ENCODE data around the gene GPX4. TPM values are rescaled to one million over a fixed set of nuclear protein-coding genes. Genes with fewer than 3 reads are reported as not detected.
A peak's percentile ranks its signal among the peaks of the same experiment; 100 is the strongest.

GPX4 gene, protein sequence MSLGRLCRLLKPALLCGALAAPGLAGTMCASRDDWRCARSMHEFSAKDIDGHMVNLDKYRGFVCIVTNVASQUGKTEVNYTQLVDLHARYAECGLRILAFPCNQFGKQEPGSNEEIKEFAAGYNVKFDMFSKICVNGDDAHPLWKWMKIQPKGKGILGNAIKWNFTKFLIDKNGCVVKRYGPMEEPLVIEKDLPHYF
- polyA plus RNA-seq (ENCODE audit: insufficient read length) = 152 TPM

DNA sequence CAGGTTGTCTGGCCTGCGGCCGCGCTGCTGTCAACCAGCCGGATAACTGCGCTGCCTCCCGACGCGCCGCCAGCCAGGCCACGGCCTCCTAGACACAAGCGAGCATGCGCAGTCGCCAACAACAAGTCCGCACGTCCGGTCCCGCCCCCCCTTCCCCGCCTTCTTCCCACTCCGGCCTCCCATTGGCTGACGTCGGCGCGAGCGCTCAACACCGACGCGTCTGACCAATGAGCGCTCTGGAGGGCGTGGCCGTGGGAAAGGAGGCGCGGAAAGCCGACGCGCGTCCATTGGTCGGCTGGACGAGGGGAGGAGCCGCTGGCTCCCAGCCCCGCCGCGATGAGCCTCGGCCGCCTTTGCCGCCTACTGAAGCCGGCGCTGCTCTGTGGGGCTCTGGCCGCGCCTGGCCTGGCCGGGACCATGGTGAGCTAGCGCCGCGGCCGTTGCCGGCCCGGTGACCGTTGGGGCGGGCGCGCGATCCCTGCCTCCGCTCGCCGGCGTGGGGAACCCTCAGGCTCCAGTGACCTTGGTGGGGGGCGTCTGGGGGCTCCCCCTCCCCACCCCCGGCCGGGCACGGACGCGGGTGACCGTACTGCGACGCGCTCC lies at the start of gene GPX4:
Gene GPX4, plus strand, starts transcription at position 287 of the 603 bp plus-strand sequence. Its CDS starts 50 bp downstream, at position 337.
- peak; percentile 100 for DNase-seq

DNA sequence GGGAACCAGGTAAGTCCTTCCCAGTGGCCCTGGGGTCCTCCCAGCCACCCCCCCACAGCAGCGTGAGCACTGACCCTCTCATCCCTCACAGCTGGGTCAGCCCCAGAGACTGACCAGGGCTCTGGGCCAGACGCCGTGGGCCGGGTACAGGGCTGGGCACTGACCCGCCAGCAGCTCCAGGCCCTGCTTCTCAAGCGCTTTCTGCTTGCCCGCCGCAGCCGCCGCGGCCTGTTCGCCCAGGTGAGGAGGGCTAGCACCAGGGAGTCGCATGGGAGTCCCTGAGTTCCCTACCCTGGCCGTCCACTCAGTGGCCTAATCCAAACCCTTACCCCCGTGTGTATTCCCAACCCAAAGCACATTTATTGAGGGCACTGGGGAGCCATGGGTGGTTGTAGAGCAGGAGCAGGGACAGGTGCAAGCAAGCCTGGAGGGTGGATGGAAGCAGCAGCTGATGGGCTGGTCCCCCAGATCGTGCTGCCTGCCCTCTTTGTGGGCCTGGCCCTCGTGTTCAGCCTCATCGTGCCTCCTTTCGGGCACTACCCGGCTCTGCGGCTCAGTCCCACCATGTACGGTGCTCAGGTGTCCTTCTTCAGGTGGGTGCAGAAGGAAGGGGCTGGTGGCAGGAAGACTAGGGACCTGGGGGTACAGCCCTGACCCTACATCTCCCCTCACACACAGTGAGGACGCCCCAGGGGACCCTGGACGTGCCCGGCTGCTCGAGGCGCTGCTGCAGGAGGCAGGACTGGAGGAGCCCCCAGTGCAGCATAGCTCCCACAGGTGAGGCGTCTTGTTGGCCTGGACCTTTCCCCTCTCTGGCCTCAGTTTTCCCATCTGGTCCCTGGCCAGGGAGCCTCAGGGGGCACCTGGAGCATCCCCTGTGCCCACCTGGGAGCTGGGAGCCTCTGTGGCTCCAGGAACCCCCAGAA lies 49.4 kb upstream of the GPX4 start:
- no peak for DNase-seq

GRCh38 chr19:1055028-1055425 lies 48.8 kb upstream of the GPX4 start:
- DNase-seq = no peak

GRCh38 chr19:1055886-1056620 lies 47.7 kb upstream of the GPX4 start:
- DNase-seq = no peak

DNA sequence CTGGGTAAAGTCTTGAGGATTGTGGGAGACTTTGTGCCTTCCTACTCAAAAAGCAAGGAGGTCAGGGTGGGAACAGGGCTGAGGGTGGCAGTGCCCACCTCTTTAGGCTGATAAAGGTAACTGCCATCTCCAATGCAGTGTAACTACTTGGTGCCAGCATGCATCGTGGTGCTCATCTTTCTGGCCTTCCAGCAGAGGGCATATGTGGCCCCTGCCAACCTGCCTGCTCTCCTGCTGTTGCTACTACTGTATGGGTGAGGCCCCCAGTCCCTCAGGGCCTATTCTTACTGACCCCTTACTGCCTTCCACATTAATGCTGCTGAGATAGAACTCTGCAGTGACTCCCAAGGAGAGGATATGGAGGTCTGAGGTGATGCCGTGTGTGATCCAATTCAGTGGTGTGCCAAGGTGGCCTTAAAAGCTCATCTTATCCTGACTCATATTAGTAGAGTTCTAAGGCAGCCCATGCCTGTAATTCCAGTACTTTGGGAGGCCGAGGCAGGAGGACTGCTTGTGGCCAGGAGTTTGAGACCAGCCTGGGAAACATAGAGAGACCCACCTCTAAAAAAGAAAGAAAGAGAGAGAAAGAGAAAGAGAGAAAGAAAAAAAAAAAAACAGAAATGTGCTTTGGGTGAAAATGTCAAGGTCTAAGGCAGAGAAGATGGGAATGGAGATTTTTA lies 46.5 kb upstream of the GPX4 start:
- DNase-seq = no peak

DNA sequence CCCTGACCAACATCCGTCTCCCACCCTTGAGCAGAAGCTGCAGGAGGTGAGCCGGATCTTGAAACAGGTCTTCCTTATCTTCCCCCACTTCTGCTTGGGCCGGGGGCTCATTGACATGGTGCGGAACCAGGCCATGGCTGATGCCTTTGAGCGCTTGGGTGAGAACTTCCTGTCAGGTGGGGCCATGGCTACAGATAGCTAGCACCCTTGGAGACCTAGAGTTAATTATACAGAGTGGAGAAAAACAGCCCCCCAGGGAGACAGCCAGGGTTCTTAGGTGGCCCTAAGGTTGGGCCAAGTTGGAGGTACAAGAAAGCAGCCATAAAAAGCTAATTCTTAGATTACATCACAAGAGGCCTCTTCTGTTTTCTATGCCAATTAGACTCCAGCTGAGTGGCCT lies 45.7 kb upstream of the GPX4 start:
- DNase-seq = no peak

GRCh38 chr19:1060689-1061088 lies 43.1 kb upstream of the GPX4 start:
- no peak for DNase-seq

DNA sequence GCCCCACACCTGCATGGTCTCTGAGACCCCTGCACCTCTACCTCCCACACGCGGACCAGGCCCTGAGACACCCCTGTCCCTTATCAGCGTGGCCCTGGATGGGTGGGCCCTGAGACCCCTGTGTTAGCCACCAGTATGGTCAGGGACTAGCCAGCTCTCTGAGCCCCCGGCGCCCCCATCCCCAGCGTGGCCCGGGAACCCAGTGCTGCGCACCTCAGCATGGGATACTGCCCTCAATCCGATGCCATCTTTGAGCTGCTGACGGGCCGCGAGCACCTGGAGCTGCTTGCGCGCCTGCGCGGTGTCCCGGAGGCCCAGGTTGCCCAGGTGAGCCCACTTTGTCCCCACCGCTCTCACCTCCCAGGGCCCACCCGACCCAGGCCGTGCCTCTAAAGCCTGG lies 41.8 kb upstream of the GPX4 start:
- DNase-seq = no peak

DNA sequence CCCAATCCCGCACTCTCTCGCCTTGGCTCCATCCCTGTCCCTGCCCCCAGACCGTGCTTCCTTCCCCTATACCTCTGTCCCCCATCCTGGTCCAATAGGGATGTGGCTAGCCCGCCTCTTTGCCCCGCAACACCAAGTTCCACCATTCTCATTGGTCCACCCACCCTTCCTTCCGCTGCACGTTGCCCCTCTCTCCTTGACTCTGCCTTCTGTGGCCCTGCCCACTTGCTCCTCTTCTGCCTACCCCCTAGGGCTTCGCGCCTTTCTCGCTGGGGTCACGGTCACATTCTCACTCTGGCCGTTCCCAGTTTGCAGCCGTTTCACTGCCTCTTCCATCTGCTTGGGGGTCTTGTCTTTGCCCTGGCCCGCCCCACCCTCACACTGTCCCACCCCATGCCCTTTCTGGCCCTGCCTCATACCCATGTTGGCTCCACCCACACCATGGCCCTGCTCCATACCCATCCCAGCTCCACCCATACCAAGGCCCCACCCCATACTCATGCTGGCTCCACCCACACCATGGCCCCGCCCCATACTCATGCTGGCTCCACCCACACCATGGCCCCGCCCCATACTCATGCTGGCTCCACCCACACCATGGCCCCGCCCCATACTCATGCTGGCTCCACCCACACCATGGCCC lies 41.3 kb upstream of the GPX4 start:
- DNase-seq = no peak

DNA sequence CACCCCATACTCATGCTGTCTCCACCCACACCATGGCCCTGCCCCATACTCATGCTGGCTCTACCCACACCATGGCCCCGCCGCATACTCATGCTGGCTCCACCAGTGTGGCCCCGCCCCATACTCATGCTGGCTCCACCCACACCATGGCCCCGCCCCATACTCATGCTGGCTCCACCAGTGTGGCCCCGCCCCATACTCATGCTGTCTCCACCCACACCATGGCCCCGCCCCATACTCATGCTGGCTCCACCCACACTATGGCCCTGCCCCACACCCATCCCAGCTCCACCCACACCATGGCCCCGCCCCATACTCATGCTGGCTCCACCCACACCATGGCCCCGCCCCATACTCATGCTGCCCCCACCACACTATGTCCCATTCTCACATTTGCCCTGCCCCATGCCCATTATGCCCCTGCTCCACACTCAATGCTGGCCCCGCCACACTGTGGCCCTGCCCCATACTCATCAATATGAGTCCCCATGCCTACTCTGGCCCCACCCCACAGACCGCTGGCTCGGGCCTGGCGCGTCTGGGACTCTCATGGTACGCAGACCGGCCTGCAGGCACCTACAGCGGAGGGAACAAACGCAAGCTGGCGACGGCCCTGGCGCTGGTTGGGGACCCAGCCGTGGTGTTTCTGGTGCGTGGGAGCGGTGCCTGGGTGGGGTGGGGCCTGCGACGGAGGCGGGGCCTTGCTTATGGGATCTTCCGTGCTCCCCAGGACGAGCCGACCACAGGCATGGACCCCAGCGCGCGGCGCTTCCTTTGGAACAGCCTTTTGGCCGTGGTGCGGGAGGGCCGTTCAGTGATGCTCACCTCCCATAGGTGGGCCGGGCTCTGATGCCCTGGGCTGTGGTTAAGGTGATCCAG lies 40.5 kb upstream of the GPX4 start:
- no peak for DNase-seq

DNA sequence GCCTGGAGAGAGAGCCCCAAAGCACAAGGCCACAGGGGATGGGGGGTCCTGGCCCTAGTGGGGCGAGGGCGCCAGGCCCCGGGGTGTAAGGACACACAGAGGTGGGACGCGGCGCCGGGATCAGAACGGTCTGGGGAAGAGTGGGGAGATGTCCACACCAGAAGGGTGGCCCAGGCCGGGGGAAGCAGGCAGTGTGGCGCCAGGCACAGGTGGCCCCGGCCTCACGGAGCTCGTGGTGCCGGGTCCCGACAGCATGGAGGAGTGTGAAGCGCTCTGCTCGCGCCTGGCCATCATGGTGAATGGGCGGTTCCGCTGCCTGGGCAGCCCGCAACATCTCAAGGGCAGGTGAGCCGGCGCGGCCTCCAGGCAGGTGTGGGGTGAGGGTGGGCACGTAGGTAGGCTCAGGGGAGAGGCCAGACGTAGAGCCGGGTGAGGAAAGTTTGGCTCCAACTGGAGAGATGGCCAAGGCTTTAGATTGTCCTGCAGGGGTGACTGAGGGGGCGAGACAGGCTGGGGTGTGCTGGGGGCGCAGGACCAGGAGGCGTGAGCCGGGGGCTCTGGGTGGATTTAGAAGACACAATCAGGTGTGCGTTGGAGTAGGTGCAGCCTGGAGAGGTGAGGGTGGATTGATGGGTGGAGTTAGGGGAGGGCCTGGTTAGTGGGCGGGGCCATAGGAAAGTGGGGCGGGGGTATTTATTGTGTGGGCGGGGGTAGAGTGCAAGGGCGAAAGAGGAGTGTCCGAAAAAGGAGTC lies 39.7 kb upstream of the GPX4 start:
- no peak for DNase-seq

GRCh38 chr19:1064661-1065605 lies 38.9 kb upstream of the GPX4 start:
- DNase-seq = peak; percentile 74

DNA sequence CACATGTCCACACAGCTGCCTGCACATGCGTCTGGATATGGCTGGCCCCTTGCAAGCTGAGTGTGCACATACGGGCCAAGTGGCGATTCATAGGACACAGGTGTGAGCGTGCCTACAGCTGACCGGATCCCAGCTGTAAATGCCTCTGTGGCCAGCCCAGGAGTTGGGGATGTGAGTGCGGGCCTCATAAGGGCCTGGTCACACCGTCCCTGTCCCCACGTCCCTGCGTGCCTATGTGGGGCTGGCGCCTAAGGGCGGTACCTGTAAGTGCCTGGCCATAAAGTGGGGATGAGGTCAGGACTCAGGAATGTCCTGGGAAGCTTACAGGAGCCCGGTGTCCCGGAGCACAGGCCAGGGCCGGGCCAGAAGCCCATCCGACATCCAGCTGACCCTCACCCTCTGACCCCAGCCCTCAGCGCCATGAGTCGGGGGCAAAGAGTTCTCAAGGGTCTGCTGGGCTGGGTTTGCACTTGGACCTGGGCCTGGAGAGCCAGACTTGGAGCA lies 38.1 kb upstream of the GPX4 start:
- DNase-seq = no peak

GRCh38 chr19:1066251-1066747 lies 37.5 kb upstream of the GPX4 start:
- DNase-seq = no peak

- DNase-seq = no peak
Measured at GRCh38 chr19:1066748-1067340, 37.0 kb upstream of the GPX4 start, which contains the start of gene ARHGAP45. TSS of gene ARHGAP45 (plus strand) at chr19:1067167. CDS start at chr19:1067406, 239 bp downstream.

DNA sequence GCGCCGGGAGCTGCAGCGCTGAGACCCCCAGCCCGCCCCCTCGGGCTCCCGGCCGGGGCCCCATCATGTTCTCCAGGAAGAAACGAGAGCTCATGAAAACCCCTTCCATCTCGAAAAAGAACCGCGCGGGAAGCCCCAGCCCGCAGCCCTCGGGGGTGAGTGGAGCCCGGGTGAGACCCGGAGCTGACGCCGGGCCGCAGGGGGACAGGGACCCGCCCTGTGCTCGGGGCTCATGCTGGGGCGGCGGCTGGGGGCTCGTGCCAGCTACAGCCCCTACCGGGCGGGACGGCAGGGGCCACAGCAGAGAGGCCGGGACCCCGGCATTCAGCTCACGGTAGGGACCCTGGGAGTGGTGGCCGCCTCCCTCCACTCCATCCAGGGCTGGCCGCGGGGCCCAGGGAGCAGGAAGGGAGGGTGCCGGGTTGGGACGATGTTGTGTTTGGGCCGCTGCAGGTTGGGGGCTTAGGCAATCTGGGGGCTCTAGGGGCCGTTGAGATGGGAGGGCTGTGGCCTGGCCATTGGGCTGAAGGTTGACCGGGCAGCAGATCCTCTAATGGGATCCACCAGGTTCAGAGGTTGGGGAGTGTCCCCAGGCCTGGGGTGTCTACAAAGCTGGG lies 36.3 kb upstream of the GPX4 start:
- no peak for DNase-seq

Data from hindlimb muscle (tissue), 1 donor.